Measurements from ENCODE around the gene CDCA7. TPM values are rescaled to one million over a fixed set of nuclear protein-coding genes. Genes with fewer than 3 reads are reported as not detected.

Gene CDCA7
- total and polyA plus RNA-seq, 12 donors, result 0.33 to 1.8 (median 1.0) TPM

- no peak for DNase-seq
- TF ChIP-seq CTCF (IDR thresholded peaks at IDR 0.05), result no peak
- Histone ChIP-seq H3K4me1 (peaks cover 0 to 8% (median 6%) of the 10 kb centered on the region in 9 donors), H3K9me3 (peaks cover 0 to 30% (median 16%) of the 10 kb centered on the region in 11 donors), H3K4me3 (no peak overlapping the region), H3K36me3 (no peaks in the 10 kb centered on the region), H3K27me3 (peaks cover 0 to 55% (median 32%) of the 10 kb centered on the region in 7 donors), H3K27ac (no peak overlapping the region)
- intact Hi-C loops (cut with DNase I), result loop anchor here in 1 of 10 donors (5.0 kb wide), 1 partner anchor 97 kb away; no protein-coding TSS in a partner anchor
- WGBS, 2 donors, result 86 to 94% methylated on average over 2 of the region's 2 CpGs
- no peak for ATAC-seq
Measured at GRCh38 chr2:173349287-173349686, 5.4 kb upstream of the CDCA7 start.

DNA sequence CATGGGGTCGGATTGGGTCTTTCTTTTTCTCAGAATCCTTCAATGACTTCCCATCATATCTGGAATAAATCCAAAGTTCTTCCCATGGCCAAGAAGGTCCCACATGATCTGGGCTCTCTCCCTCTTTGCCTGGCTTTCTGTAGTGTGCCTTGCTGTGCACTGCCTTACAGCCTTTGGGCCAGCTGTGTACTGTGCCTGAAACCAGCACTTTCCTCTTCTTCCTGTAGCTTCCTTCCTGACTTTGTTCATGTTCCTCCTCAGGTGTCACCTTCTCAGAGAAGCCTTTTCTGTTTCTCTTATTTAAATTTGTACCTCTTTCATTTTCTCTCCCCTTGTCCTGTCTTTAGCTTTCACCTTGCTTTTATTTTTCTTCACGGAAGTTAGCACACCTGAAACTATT, 4.3 kb upstream of the CDCA7 start:
- DNase-seq, result no peak
- WGBS, 2 donors, result 63 to 80% methylated on average over 2 of the region's 2 CpGs
- H3K4me3 ChIP-seq, result no peak overlapping the region
- H3K4me1 ChIP-seq, result peaks cover 0 to 18% (median 15%) of the 10 kb centered on the region in 9 donors
- TF ChIP-seq CTCF (IDR thresholded peaks at IDR 0.05), result no peak
- ATAC-seq, result no peak
- peaks cover 0 to 22% (median 12%) of the 10 kb centered on the region in 11 donors for H3K9me3 ChIP-seq
- intact Hi-C loops (cut with DNase I), result no loop called here
- peaks cover 0 to 65% (median 42%) of the 10 kb centered on the region in 7 donors for H3K27me3 ChIP-seq
- no peak overlapping the region for H3K27ac ChIP-seq
- no peaks in the 10 kb centered on the region for H3K36me3 ChIP-seq

DNA sequence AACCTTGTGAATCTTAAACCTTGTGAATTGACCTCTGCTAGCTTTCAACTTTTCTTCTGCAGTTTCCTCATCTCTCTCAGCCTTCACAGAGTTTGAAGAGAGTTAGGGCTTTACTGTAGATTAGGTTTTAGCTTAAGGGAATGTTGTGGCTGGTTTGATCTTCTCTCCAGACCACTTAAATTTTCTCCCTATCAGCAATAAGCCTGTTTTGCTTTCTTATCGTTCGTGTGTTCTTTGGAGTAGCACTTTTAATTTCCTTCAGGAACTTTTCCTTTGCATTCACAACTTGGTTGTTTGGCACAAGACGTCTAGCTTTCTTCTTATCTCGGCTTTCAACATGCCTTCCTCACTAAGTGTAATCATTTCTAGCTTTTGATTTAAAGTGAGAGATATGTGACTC, 2.8 kb upstream of the CDCA7 start:
- peaks cover 0 to 79% (median 54%) of the 10 kb centered on the region in 7 donors for H3K27me3 ChIP-seq
- peaks cover 0 to 7% (median under 1%) of the 10 kb centered on the region in 11 donors for H3K9me3 ChIP-seq
- 47 to 49% methylated on average over 4 of the region's 4 CpGs for WGBS, 2 donors
- H3K27ac ChIP-seq, result no peak overlapping the region
- no peak for TF ChIP-seq CTCF (IDR thresholded peaks at IDR 0.05)
- H3K36me3 ChIP-seq, result no peaks in the 10 kb centered on the region
- no peak overlapping the region for H3K4me3 ChIP-seq
- no peak for DNase-seq
- no peak for ATAC-seq
- peaks cover 0 to 24% (median 16%) of the 10 kb centered on the region in 9 donors for H3K4me1 ChIP-seq
- intact Hi-C loops (cut with DNase I), result no loop called here

DNA sequence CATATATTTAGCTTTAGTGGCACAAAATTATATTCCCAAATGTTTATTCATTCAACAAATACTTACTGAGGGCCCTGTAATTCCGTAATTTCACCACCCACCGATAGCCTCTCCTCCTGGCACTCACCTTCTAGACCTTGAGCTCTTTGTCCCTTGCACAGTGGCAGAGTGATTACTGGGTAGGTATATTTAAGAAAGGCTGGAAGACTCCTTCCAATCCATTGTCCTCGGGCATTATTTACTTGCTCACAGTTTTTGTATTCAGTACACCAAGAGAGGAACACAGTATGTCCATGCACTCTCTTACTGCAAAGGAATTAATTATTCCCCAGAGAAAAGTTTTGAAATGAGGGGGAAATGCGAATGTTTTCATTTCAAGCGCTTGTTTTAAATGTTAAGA, 1.1 kb upstream of the CDCA7 start:
- WGBS, 2 donors, result 54 to 56% methylated on average over 5 of the region's 5 CpGs
- Histone ChIP-seq H3K9me3 (no peaks in the 10 kb centered on the region), H3K27me3 (peaks cover 0 to 72% (median 54%) of the 10 kb centered on the region in 7 donors), H3K4me3 (no peak overlapping the region), H3K36me3 (no peaks in the 10 kb centered on the region), H3K27ac (no peak overlapping the region), H3K4me1 (peaks cover 0 to 24% (median 16%) of the 10 kb centered on the region in 9 donors)
- intact Hi-C loops (cut with DNase I), result no loop called here
- ATAC-seq, result no peak
- TF ChIP-seq CTCF (IDR thresholded peaks at IDR 0.05), result no peak
- DNase-seq, result no peak
